Loucy (cell line): ENCODE results near the gene CHTOP.

Source experiments
- CTCF ChIP-seq: fragments of 200-600 bp; sonication (generic); conservative IDR thresholded peaks from 2 replicates; pipeline ENCODE4 v1.5.1; 2014; ENCODE audit warnings: mild to moderate bottlenecking, antibody characterized with exemption, low read length
- EZH2phosphoT487 ChIP-seq: fragments of 200-600 bp; IDR thresholded peaks from 2 replicates; pipeline ENCODE4 v1.6.1; 2018; ENCODE audit warnings: antibody characterized with exemption, mild to moderate bottlenecking, moderate library complexity, borderline replicate concordance

GRCh38 chr1:153610334-153610733 is 23.5 kb upstream of the CHTOP start:
- TF ChIP-seq EZH2phosphoT487 (no peak), CTCF (no peak)
